HCT116 (cell line): ENCODE data around the gene WDR33. TPM values are rescaled to one million over a fixed set of nuclear protein-coding genes. Genes with fewer than 3 reads are reported as not detected.
"Not testable (repeated sequence)": the region's sequence is repeated elsewhere in the genome, so short reads cannot be mapped to it uniquely, and the experiment has no call there.

ENCODE experiments used
- ATAC-seq: fragments of 200-7000 bp; cut with Tn5 transposase; 2 replicates; pipeline ENCODE4 v1.9.1; 2020; ENCODE audit warnings: mild to moderate bottlenecking, moderate library complexity
- BruUV-seq: library from RNA; stranded (reverse); fragments of 400-500 nt; replicated peaks from 2 replicates; lab custom pipeline; 2021; lab: Mats Ljungman, UMichigan
- CTCF ChIA-PET: fragments of 300-600 bp; sonication (Branson Sonifier 250); formaldehyde crosslinking; loops from one replicate; lab custom pipeline; 2021; ENCODE audit warnings: antibody characterized with exemption; lab: Charles Lee
- POLR2A ChIA-PET: fragments of 300-600, 350-600 bp; sonication (Branson Sonifier 250); formaldehyde crosslinking; loops from one replicate; lab custom pipeline; 2021; ENCODE audit warnings: antibody characterized with exemption; lab: Charles Lee
- RAD21 ChIA-PET, 2 experiments: fragments of 300-600 bp; sonication (Branson Sonifier 250); formaldehyde crosslinking; loops; one replicate each; lab custom pipeline; 2023; ENCODE audit warnings: low total read pairs in 2 of 2; ENCODE audit not compliant: uncharacterized antibody in 2 of 2, unreplicated experiment in 2 of 2, low non-redundant PET in 1 of 2; lab: Charles Lee
- DNase-seq: peaks from one replicate; pipeline ENCODE4 v3.0.0-alpha.2; 2010; ENCODE audit warnings: low read depth, low spot score
- H2AFZ ChIP-seq: fragments of 200-600 bp; shearing (Covaris generic), sonication (generic); 2 replicates; pipeline ENCODE4 v1.6.1; 2017; ENCODE audit warnings: low read depth, mixed run types, mixed read lengths, antibody characterized with exemption, low read length; ENCODE audit not compliant: poor library complexity, severe bottlenecking
- H3K27ac ChIP-seq: 2 replicates; pipeline ENCODE4 v1.5.1; 2012; ENCODE audit warnings: low read depth, low read length
- H3K27me3 ChIP-seq: fragments of 200-600 bp; sonication (generic); 2 replicates; pipeline ENCODE4 v1.6.1; 2016; ENCODE audit warnings: mixed run types, low read length, mixed read lengths; ENCODE audit not compliant: insufficient read depth
- H3K36me3 ChIP-seq, 2 experiments: fragments of 200-500 bp in 1 of 2; fragments of 200-600 bp in 1 of 2; sonication (Bioruptor generic) in 1 of 2; sonication (generic) in 1 of 2; 2 replicates each; pipeline versions ENCODE4 v1.5.1 to v1.6.1; 2014 to 2016; ENCODE audit warnings: low read length in 2 of 2, inconsistent platforms in 1 of 2, mixed read lengths in 1 of 2, mixed run types in 1 of 2; ENCODE audit not compliant: insufficient read depth in 2 of 2, control insufficient read depth in 1 of 2
- H3K4me1 ChIP-seq, 2 experiments: fragments of 200-600 bp in 1 of 2; sonication (generic) in 1 of 2; 2 replicates each; pipeline versions ENCODE4 v1.5.1 to v1.6.1; 2012 to 2017; ENCODE audit warnings: low read length in 2 of 2, inconsistent platforms in 1 of 2, mild to moderate bottlenecking in 1 of 2, mixed read lengths in 1 of 2, mixed run types in 1 of 2, moderate library complexity in 1 of 2; ENCODE audit not compliant: insufficient read depth in 2 of 2, control insufficient read depth in 1 of 2
- H3K4me2 ChIP-seq: fragments of 200-600 bp; sonication (generic); 2 replicates; pipeline ENCODE4 v1.6.1; 2017; ENCODE audit warnings: mixed run types, low read length, mixed read lengths
- H3K4me3 ChIP-seq, 2 experiments: fragments of 200-600 bp in 1 of 2; sonication (generic) in 1 of 2; replicated peaks in 1 of 2; 2 replicates each; pipeline ENCODE4 v1.5.1; 2011 to 2016; ENCODE audit warnings: low read length in 2 of 2, control low read depth in 1 of 2, low read depth in 1 of 2, mild to moderate bottlenecking in 1 of 2, mixed read lengths in 1 of 2, mixed run types in 1 of 2
- H3K79me2 ChIP-seq: fragments of 200-600 bp; sonication (generic); 2 replicates; pipeline ENCODE4 v1.6.1; 2017; ENCODE audit warnings: mild to moderate bottlenecking, mixed run types, low read length, moderate library complexity, mixed read lengths; ENCODE audit not compliant: insufficient read depth
- H3K9ac ChIP-seq: fragments of 200-600 bp; sonication (generic); 2 replicates; pipeline ENCODE4 v1.6.1; 2016; ENCODE audit warnings: low read length, mixed read lengths
- H3K9me2 ChIP-seq: fragments of 200-600 bp; sonication (generic), shearing (Covaris generic); 2 replicates; pipeline ENCODE4 v1.6.1; 2017; ENCODE audit warnings: mixed run types, mild to moderate bottlenecking, moderate library complexity; ENCODE audit not compliant: insufficient read depth
- H3K9me3 ChIP-seq, 2 experiments: fragments of 200-500 bp in 1 of 2; fragments of 200-600 bp in 1 of 2; sonication (Bioruptor generic) in 1 of 2; sonication (generic) in 1 of 2; 2 replicates each; pipeline ENCODE4 v1.6.1; 2014 to 2017; ENCODE audit warnings: low read length in 2 of 2, mixed read lengths in 2 of 2, inconsistent platforms in 1 of 2, low read depth in 1 of 2, mild to moderate bottlenecking in 1 of 2, mixed run types in 1 of 2, moderate library complexity in 1 of 2; ENCODE audit not compliant: control insufficient read depth in 1 of 2, insufficient read depth in 1 of 2
- H4K20me1 ChIP-seq: fragments of 200-600 bp; sonication (generic), shearing (Covaris generic); 2 replicates; pipeline ENCODE4 v1.6.1; 2017; ENCODE audit warnings: mixed run types, mild to moderate bottlenecking, moderate library complexity; ENCODE audit not compliant: insufficient read depth
- MAX ChIP-seq: IDR thresholded peaks from 2 replicates; pipeline ENCODE4 v1.6.1; 2012
- RAD21 ChIP-seq: IDR thresholded peaks from 2 replicates; pipeline ENCODE4 v1.6.1; 2012; ENCODE audit warnings: low read depth, mild to moderate bottlenecking
- intact Hi-C: fragments of 100-400 bp; cut with micrococcal nuclease; formaldehyde crosslinking; loops from 2 replicates; pipeline ENCODE4 v1.10.0; 2022
- total RNA-seq: library from RNA; stranded (reverse); gene quantifications from one replicate; pipeline ENCODE4 v1.2.1, GENCODE V29; 2021; ENCODE audit not compliant: unreplicated experiment

Gene WDR33
- total RNA-seq, 1 experiment from 2014 or later: 52.5 TPM

GRCh38 chr2:127826708-127827107 is 15.7 kb upstream of the WDR33 start:
- H3K4me1 ChIP-seq, POLR2A ChIA-PET, CTCF ChIA-PET, H2AFZ ChIP-seq, DNase-seq, H3K79me2 ChIP-seq, BruUV-seq, RAD21 ChIA-PET, H3K9ac ChIP-seq, H3K36me3 ChIP-seq, H3K4me3 ChIP-seq, H3K9me3 ChIP-seq, H4K20me1 ChIP-seq, H3K27me3 ChIP-seq, H3K9me2 ChIP-seq, intact Hi-C loops, ATAC-seq, H3K4me2 ChIP-seq, H3K27ac ChIP-seq: not testable (repeated sequence)

GRCh38 chr2:127826047-127826446 is 15.1 kb upstream of the WDR33 start:
- ChIA-PET RAD21 (no interaction called here), POLR2A (no interaction called here), CTCF (no interaction called here)
- TF ChIP-seq MAX (no peak), RAD21 (no peak)
- Histone ChIP-seq H3K4me2 (no peak overlapping the region), H2AFZ (no peak overlapping the region), H3K9me2 (no peaks in the 10 kb centered on the region), H3K79me2 (no peaks in the 10 kb centered on the region), H4K20me1 (no peaks in the 10 kb centered on the region), H3K36me3 (no peaks in the 10 kb centered on the region), H3K4me1 (no peaks in the 10 kb centered on the region), H3K27ac (no peak overlapping the region), H3K9ac (no peak overlapping the region), H3K4me3 (no peak overlapping the region), H3K9me3 (peaks cover under 1 to 2% of the 10 kb centered on the region in 2 experiments; a peak in 2 of 4 replicates), H3K27me3 (no peaks in the 10 kb centered on the region)
- ATAC-seq (no peak), DNase-seq (no peak)
- intact Hi-C loops: no loop called here
- BruUV-seq: no TSS peak
